Mesenchymal stem cell (in vitro differentiated cells and primary cell): ENCODE results near the gene HSD17B14.
A peak's percentile ranks its signal among the peaks of the same experiment; 100 is the strongest.

Experiments
- DNase-seq: peaks from one replicate; pipeline ENCODE4 v3.0.0-alpha.2; 2013
- H2AFZ ChIP-seq: one replicate; pipeline ENCODE4 v1.6.1; 2013; ENCODE audit warnings: low read depth, mild to moderate bottlenecking, control low read depth, inconsistent platforms, low read length, moderate library complexity
- H2AK5ac ChIP-seq: 2 replicates; pipeline ENCODE4 v1.6.1; 2013; ENCODE audit warnings: low read length, moderate library complexity, mild to moderate bottlenecking, inconsistent platforms; ENCODE audit not compliant: severe bottlenecking
- H2BK120ac ChIP-seq: one replicate; pipeline ENCODE4 v1.6.1; 2013; ENCODE audit warnings: low read depth, mild to moderate bottlenecking, inconsistent platforms, low read length, moderate library complexity
- H2BK12ac ChIP-seq, 2 experiments: one replicate each; pipeline ENCODE4 v1.6.1; 2013; ENCODE audit warnings: inconsistent platforms in 2 of 2, low read length in 2 of 2, mild to moderate bottlenecking in 2 of 2, moderate library complexity in 2 of 2, control low read depth in 1 of 2
- H2BK15ac ChIP-seq: one replicate; pipeline ENCODE4 v1.6.1; 2013; ENCODE audit warnings: mild to moderate bottlenecking, low read depth, inconsistent platforms; ENCODE audit not compliant: poor library complexity, severe bottlenecking
- H2BK5ac ChIP-seq: 2 replicates; pipeline ENCODE4 v1.6.1; 2013; ENCODE audit warnings: low read depth, mild to moderate bottlenecking, low read length, control low read depth, inconsistent platforms; ENCODE audit not compliant: poor library complexity, severe bottlenecking
- H3K14ac ChIP-seq, 2 experiments: one replicate each; pipeline ENCODE4 v1.6.1; 2013; ENCODE audit warnings: inconsistent platforms in 2 of 2, low read length in 2 of 2, control low read depth in 1 of 2, mild to moderate bottlenecking in 1 of 2, moderate library complexity in 1 of 2
- H3K18ac ChIP-seq, 2 experiments: one replicate each; pipeline ENCODE4 v1.6.1; 2013; ENCODE audit warnings: inconsistent platforms in 2 of 2, low read length in 2 of 2, control low read depth in 1 of 2, low read depth in 1 of 2, mild to moderate bottlenecking in 1 of 2
- H3K23ac ChIP-seq, 2 experiments: one replicate each; pipeline ENCODE4 v1.6.1; 2013; ENCODE audit warnings: inconsistent platforms in 2 of 2, low read length in 2 of 2, mild to moderate bottlenecking in 2 of 2, moderate library complexity in 2 of 2, control low read depth in 1 of 2
- H3K27ac ChIP-seq: 2 replicates; pipeline ENCODE4 v1.5.1; 2013; ENCODE audit warnings: mild to moderate bottlenecking, moderate library complexity, low read length, control low read depth, inconsistent platforms; ENCODE audit not compliant: poor library complexity, severe bottlenecking
- H3K27me3 ChIP-seq, 2 experiments: 2 replicates each; pipeline versions ENCODE4 v1.6.1 to v1.7.0; 2013; ENCODE audit warnings: low read length in 2 of 2, mild to moderate bottlenecking in 2 of 2, moderate library complexity in 2 of 2, control low read depth in 1 of 2, inconsistent platforms in 1 of 2; ENCODE audit not compliant: control insufficient read depth in 1 of 2, insufficient read depth in 1 of 2
- H3K36me3 ChIP-seq, 2 experiments: 2 replicates each; pipeline versions ENCODE4 v1.6.1 to v1.7.0; 2013; ENCODE audit warnings: low read length in 2 of 2, control low read depth in 1 of 2, inconsistent platforms in 1 of 2, low read depth in 1 of 2, mild to moderate bottlenecking in 1 of 2; ENCODE audit not compliant: insufficient read depth in 2 of 2, control insufficient read depth in 1 of 2
- H3K4ac ChIP-seq, 2 experiments: one replicate each; pipeline ENCODE4 v1.6.1; 2013; ENCODE audit warnings: inconsistent platforms in 2 of 2, low read length in 2 of 2, mild to moderate bottlenecking in 2 of 2, moderate library complexity in 2 of 2, control low read depth in 1 of 2, low read depth in 1 of 2
- H3K4me1 ChIP-seq: 2 replicates; pipeline ENCODE4 v1.6.1; 2013; ENCODE audit warnings: low read depth, low read length, control low read depth; ENCODE audit not compliant: control insufficient read depth, insufficient read depth
- H3K4me2 ChIP-seq: 2 replicates; pipeline ENCODE4 v1.6.1; 2013; ENCODE audit warnings: low read length, mild to moderate bottlenecking, inconsistent platforms; ENCODE audit not compliant: poor library complexity, severe bottlenecking
- H3K4me3 ChIP-seq, 2 experiments: 2 replicates each; pipeline versions ENCODE4 v1.5.1 to v1.7.0; 2013; ENCODE audit warnings: low read length in 2 of 2, mild to moderate bottlenecking in 2 of 2, control low read depth in 1 of 2, low read depth in 1 of 2; ENCODE audit not compliant: insufficient read depth in 1 of 2
- H3K79me1 ChIP-seq: replicated peaks from 2 replicates; pipeline ENCODE4 v1.6.1; 2013; ENCODE audit warnings: mild to moderate bottlenecking, control low read depth, low read length, inconsistent platforms; ENCODE audit not compliant: poor library complexity, severe bottlenecking
- H3K9ac ChIP-seq: 2 replicates; pipeline ENCODE4 v1.7.0; 2013; ENCODE audit warnings: mild to moderate bottlenecking, low read length, moderate library complexity
- H3K9me3 ChIP-seq: 2 replicates; pipeline ENCODE4 v1.7.0; 2013; ENCODE audit warnings: mild to moderate bottlenecking, low read length; ENCODE audit not compliant: control insufficient read depth
- H4K8ac ChIP-seq: one replicate; pipeline ENCODE4 v1.6.1; 2013; ENCODE audit warnings: inconsistent platforms, mild to moderate bottlenecking, low read length, moderate library complexity
- H4K91ac ChIP-seq: one replicate; pipeline ENCODE4 v1.6.1; 2013; ENCODE audit warnings: mild to moderate bottlenecking, low read length, inconsistent platforms
- WGBS: methylation state at CpG from one replicate; pipeline ENCODE4 v1.1.7; 2013; ENCODE audit warnings: mixed read lengths; 5-methylcytosine and 5-hydroxymethylcytosine counted together

The HSD17B14 gene

DNA sequence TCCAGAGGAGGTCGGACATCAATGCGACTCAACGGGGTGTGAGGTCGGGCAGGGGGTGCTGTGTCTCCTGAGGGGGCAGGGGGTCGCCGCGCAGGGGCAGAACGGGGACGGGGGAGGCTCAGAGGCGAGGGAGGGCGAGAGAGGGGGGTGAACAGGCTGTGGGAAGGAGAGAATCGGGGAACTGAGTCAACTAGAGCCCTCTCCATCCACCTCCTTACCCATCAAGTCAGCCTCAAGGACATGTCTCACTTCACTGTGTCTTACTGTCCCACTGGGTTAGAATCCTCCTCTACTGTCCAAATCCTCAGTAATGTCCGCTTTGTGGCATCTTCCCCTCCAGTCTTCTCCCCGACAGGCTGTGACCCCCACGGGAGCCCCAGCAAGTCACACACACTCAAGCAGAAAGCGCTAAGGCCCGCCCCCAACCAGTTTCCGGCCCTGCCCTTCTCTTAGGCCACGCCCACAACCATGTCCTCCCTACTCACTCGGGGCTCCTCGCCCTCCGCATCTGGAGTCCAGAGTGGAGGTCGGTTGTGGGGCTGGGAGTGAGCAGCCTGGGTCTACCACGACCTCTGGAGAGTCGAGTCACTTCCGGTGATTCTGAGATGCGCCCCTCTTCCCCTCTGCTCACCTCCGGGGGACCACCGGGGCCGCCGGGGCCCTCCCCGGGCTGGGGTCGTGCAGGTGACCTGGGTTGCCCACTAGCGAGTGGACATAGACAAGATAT is 22.9 kb upstream of the HSD17B14 start:
- Histone ChIP-seq H4K8ac (no peak overlapping the region), H2BK12ac (no peak overlapping the region), H3K27me3 (no peaks in the 10 kb centered on the region), H3K4me3 (no peak overlapping the region), H3K79me1 (no peaks in the 10 kb centered on the region), H3K23ac (no peak overlapping the region), H2AFZ (no peak overlapping the region), H3K4me2 (no peak overlapping the region), H2BK120ac (no peak overlapping the region), H2AK5ac (no peak overlapping the region), H3K9ac (no peak overlapping the region), H3K14ac (no peak overlapping the region), H3K18ac (peak overlapping the region in 1 of 2 experiments; percentile 38), H2BK15ac (no peak overlapping the region), H3K4ac (no peak overlapping the region), H2BK5ac (no peak overlapping the region), H3K36me3 (peaks cover 27 to 64% of the 10 kb centered on the region in 2 experiments), H3K4me1 (no peaks in the 10 kb centered on the region), H4K91ac (no peak overlapping the region), H3K27ac (no peak overlapping the region), H3K9me3 (no peaks in the 10 kb centered on the region)
- 94% methylated on average over 26 of the region's 34 CpGs for WGBS
- no peak for DNase-seq

DNA sequence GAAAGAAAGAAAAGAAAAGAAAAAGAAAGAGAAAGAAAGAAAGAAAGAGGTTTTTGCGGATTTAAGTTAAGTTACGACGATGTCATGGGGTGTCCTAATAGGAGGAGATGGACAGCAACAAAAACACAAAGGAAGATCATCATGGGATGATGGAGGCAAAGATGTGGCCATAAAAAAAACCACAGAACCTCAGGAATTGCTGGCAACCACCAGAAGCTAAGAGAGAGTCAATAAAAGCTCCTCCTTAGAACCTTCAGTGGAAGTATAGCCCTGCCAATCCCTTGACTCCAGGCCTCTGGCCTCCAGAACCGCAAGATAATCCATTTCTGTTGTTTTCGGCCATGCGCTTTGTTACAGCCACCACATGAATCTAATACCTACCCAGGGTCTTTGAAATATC is 20.6 kb upstream of the HSD17B14 start:
- Histone ChIP-seq H4K91ac (no peak overlapping the region), H2AK5ac (no peak overlapping the region), H2BK120ac (no peak overlapping the region), H3K9me3 (no peaks in the 10 kb centered on the region), H2BK12ac (no peak overlapping the region), H2BK5ac (no peak overlapping the region), H3K4me1 (no peaks in the 10 kb centered on the region), H3K14ac (no peak overlapping the region), H3K4ac (peak overlapping the region in 1 of 2 experiments; percentile 37), H3K9ac (no peak overlapping the region), H3K79me1 (no peaks in the 10 kb centered on the region), H3K4me3 (no peak overlapping the region), H2AFZ (no peak overlapping the region), H4K8ac (no peak overlapping the region), H2BK15ac (no peak overlapping the region), H3K18ac (no peak overlapping the region), H3K4me2 (no peak overlapping the region), H3K23ac (no peak overlapping the region), H3K27me3 (no peaks in the 10 kb centered on the region), H3K27ac (no peak overlapping the region), H3K36me3 (peaks cover 31 to 71% of the 10 kb centered on the region in 2 experiments)
- DNase-seq, result peak; percentile 37
- WGBS, result over 99% methylated on average over 5 of the region's 6 CpGs

DNA sequence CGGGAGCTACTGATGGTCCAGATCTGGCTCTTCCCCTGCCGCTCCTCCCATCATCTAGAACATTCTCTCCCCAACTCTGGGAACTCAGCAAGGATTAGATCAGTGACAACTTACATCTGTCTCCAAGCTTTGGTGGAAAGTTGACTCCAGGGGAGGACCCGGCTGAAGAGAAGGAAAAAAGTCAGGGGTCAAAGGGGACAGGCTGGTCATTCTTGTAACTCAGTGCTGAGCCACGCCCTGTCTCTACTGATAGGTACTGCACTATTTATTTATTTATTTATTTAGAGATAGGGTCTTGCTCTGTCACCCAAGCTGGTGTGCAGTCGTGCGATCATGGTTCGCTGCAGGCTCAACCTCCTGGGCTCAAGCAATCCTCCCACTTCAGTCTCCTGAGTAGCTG is 17.8 kb upstream of the HSD17B14 start:
- no peak overlapping the region for H3K4ac ChIP-seq
- H3K27me3 ChIP-seq, result no peaks in the 10 kb centered on the region
- no peak overlapping the region for H2BK120ac ChIP-seq
- no peak overlapping the region for H4K8ac ChIP-seq
- no peak overlapping the region for H2BK15ac ChIP-seq
- H2AFZ ChIP-seq, result no peak overlapping the region
- H2BK12ac ChIP-seq, result no peak overlapping the region
- no peak overlapping the region for H4K91ac ChIP-seq
- no peak overlapping the region for H3K9ac ChIP-seq
- H3K4me3 ChIP-seq, result no peak overlapping the region
- H3K36me3 ChIP-seq, result peaks cover 12 to 62% of the 10 kb centered on the region in 2 experiments
- no peak overlapping the region for H3K4me2 ChIP-seq
- H3K23ac ChIP-seq, result no peak overlapping the region
- H3K18ac ChIP-seq, result no peak overlapping the region
- 92% methylated on average over 6 of the region's 7 CpGs for WGBS
- H3K79me1 ChIP-seq, result no peaks in the 10 kb centered on the region
- no peak overlapping the region for H3K27ac ChIP-seq
- no peak overlapping the region for H2AK5ac ChIP-seq
- DNase-seq, result no peak
- no peaks in the 10 kb centered on the region for H3K4me1 ChIP-seq
- no peak overlapping the region for H2BK5ac ChIP-seq
- no peaks in the 10 kb centered on the region for H3K9me3 ChIP-seq
- H3K14ac ChIP-seq, result no peak overlapping the region

DNA sequence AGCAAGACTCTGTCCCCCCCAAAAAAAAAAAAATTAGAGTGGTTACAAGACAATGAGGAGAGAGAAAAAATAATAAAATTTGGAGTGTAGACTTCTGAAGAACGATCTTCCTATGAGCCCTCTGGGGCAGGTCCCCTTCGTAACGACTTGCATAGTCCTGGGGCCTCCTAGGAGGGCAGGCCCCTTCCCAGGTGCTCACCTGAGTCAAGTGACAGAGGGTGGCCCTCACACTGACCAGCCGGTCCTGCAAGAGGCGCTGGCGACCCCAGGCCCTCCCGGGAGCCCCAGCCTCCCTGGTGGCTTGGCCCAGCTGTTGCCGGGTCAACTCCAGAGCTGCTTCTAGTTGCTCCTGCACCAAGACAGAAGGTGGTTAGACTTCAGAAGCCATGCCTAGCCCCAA is 17.2 kb upstream of the HSD17B14 start:
- no peak overlapping the region for H4K91ac ChIP-seq
- H2BK15ac ChIP-seq, result no peak overlapping the region
- H3K4me1 ChIP-seq, result no peaks in the 10 kb centered on the region
- H2BK120ac ChIP-seq, result no peak overlapping the region
- no peak overlapping the region for H3K4me2 ChIP-seq
- H3K23ac ChIP-seq, result no peak overlapping the region
- no peak overlapping the region for H2AFZ ChIP-seq
- H3K27ac ChIP-seq, result no peak overlapping the region
- H3K4ac ChIP-seq, result no peak overlapping the region
- H3K9ac ChIP-seq, result no peak overlapping the region
- no peak overlapping the region for H3K14ac ChIP-seq
- no peaks in the 10 kb centered on the region for H3K79me1 ChIP-seq
- no peak overlapping the region for H2BK12ac ChIP-seq
- H4K8ac ChIP-seq, result no peak overlapping the region
- no peak overlapping the region for H2AK5ac ChIP-seq
- no peak for DNase-seq
- no peaks in the 10 kb centered on the region for H3K9me3 ChIP-seq
- no peak overlapping the region for H3K18ac ChIP-seq
- no peak overlapping the region for H3K4me3 ChIP-seq
- H3K36me3 ChIP-seq, result peaks cover 8 to 62% of the 10 kb centered on the region in 2 experiments
- no peak overlapping the region for H2BK5ac ChIP-seq
- H3K27me3 ChIP-seq, result no peaks in the 10 kb centered on the region
- 93% methylated on average over 8 of the region's 8 CpGs for WGBS
